ENCODE data around the gene CD36. TPM values are rescaled to one million over a fixed set of nuclear protein-coding genes. Genes with fewer than 3 reads are reported as not detected.

The CD36 gene
- total RNA-seq, 3 donors from 2014 or later (not counting 1 experiment from before 2014, with no cell fraction given) = 5.5 to 7.0 (median 6.0) TPM

GRCh38 chr7:80682744-80683143, 44.3 kb downstream of the CD36 start:
- 95% methylated on average over 14 of the region's 19 CpGs for WGBS (ENCODE audit: insufficient coverage)
- no peaks in the 10 kb centered on the region for H3K27me3 Mint-ChIP-seq (ENCODE audit: low read depth in 2 of 2)
- no peaks in the 10 kb centered on the region for H3K27me3 ChIP-seq (ENCODE audit: control insufficient read depth, insufficient read depth, low read length)
- no peak overlapping the region for H3K4me3 ChIP-seq (ENCODE audit: low read length)
- no peaks in the 10 kb centered on the region for H3K4me1 ChIP-seq (ENCODE audit: control insufficient read depth, insufficient read depth, low read length)
- H3K4me3 Mint-ChIP-seq = no peak overlapping the region
- no peak overlapping the region for H3K27ac ChIP-seq (ENCODE audit: low read length)
- peaks cover 2 to 3% of the 10 kb centered on the region in 2 donors for H3K9me3 Mint-ChIP-seq
- intact Hi-C loops (cut with micrococcal nuclease) = no loop called here
- DNase-seq (no peak), ATAC-seq (no peak)
- no peaks in the 10 kb centered on the region for H3K4me1 Mint-ChIP-seq
- no peaks in the 10 kb centered on the region for H3K36me3 ChIP-seq (ENCODE audit: control insufficient read depth, insufficient read depth, low read length)
- no peak for TF ChIP-seq CTCF (IDR thresholded peaks at IDR 0.05)
- no peak overlapping the region for H3K27ac Mint-ChIP-seq
- no peaks in the 10 kb centered on the region for H3K9me3 ChIP-seq (ENCODE audit: control insufficient read depth, insufficient read depth, low read length)
- no peaks in the 10 kb centered on the region for H3K36me3 Mint-ChIP-seq

GRCh38 chr7:80686576-80686975, 48.1 kb downstream of the CD36 start:
- no peak overlapping the region for H3K4me3 ChIP-seq (ENCODE audit: low read length)
- DNase-seq (no peak), ATAC-seq (no peak)
- Mint-ChIP-seq H3K27me3 (ENCODE audit: low read depth in 2 of 2) (no peaks in the 10 kb centered on the region), H3K27ac (no peak overlapping the region), H3K4me3 (no peak overlapping the region), H3K4me1 (no peaks in the 10 kb centered on the region), H3K36me3 (no peaks in the 10 kb centered on the region), H3K9me3 (peaks cover 5 to 7% of the 10 kb centered on the region in 2 donors)
- intact Hi-C loops (cut with micrococcal nuclease) = no loop called here
- H3K9me3 ChIP-seq (ENCODE audit: control insufficient read depth, insufficient read depth, low read length) = peaks cover 4% of the 10 kb centered on the region
- H3K4me1 ChIP-seq (ENCODE audit: control insufficient read depth, insufficient read depth, low read length) = no peaks in the 10 kb centered on the region
- no peaks in the 10 kb centered on the region for H3K27me3 ChIP-seq (ENCODE audit: control insufficient read depth, insufficient read depth, low read length)
- no peak for TF ChIP-seq CTCF (IDR thresholded peaks at IDR 0.05)
- H3K27ac ChIP-seq (ENCODE audit: low read length) = no peak overlapping the region
- 92% methylated on average over 2 of the region's 2 CpGs for WGBS (ENCODE audit: insufficient coverage)
- no peaks in the 10 kb centered on the region for H3K36me3 ChIP-seq (ENCODE audit: control insufficient read depth, insufficient read depth, low read length)

- WGBS (ENCODE audit: insufficient coverage) = 25% methylated on average over 4 of the region's 5 CpGs
- Mint-ChIP-seq H3K27ac (no peak overlapping the region), H3K36me3 (no peaks in the 10 kb centered on the region), H3K4me1 (no peaks in the 10 kb centered on the region), H3K4me3 (no peak overlapping the region), H3K27me3 (ENCODE audit: low read depth in 2 of 2) (no peaks in the 10 kb centered on the region), H3K9me3 (peaks cover 0 to 3% of the 10 kb centered on the region in 2 donors)
- TF ChIP-seq CTCF (IDR thresholded peaks at IDR 0.05) = peak; percentile 59
- intact Hi-C loops (cut with micrococcal nuclease) = loop anchor here (5.0 kb wide), 1 partner anchor 773 kb away; no protein-coding TSS in a partner anchor
- H3K4me3 ChIP-seq (ENCODE audit: low read length) = no peak overlapping the region
- no peaks in the 10 kb centered on the region for H3K27me3 ChIP-seq (ENCODE audit: control insufficient read depth, insufficient read depth, low read length)
- H3K36me3 ChIP-seq (ENCODE audit: control insufficient read depth, insufficient read depth, low read length) = no peaks in the 10 kb centered on the region
- H3K9me3 ChIP-seq (ENCODE audit: control insufficient read depth, insufficient read depth, low read length) = no peaks in the 10 kb centered on the region
- ATAC-seq = no peak
- H3K27ac ChIP-seq (ENCODE audit: low read length) = no peak overlapping the region
- H3K4me1 ChIP-seq (ENCODE audit: control insufficient read depth, insufficient read depth, low read length) = no peaks in the 10 kb centered on the region
- DNase-seq = peak in 1 of 2 donors; percentile 17
These were observed 60.7 kb downstream of the CD36 start for GRCh38 chr7:80699045-80699638.

Data from natural killer cell (primary cell).